Activated CD8-positive, alpha-beta T cell treated with anti-CD3 and anti-CD28 coated beads, Interleukin-2, amount 10 ng/mL, durations not matched to agents 7 days and 5 days (primary cell): ENCODE results near the gene LDAF1. TPM values are rescaled to one million over a fixed set of nuclear protein-coding genes. Genes with fewer than 3 reads are reported as not detected.

Source experiments
- ATAC-seq: fragments of 150-1000 bp; cut with Tn5 transposase; one replicate; pipeline ENCODE4 v1.10.0; 2021; ENCODE audit warnings: moderate library complexity
- CTCF ChIA-PET: fragments of 350-600 bp; sonication (Branson Sonifier 250); formaldehyde crosslinking; loops from one replicate; lab custom pipeline; 2021; ENCODE audit warnings: antibody characterized with exemption; lab: Charles Lee
- POLR2A ChIA-PET: fragments of 350-600 bp; sonication (Branson Sonifier 250); formaldehyde crosslinking; loops from one replicate; lab custom pipeline; 2021; ENCODE audit warnings: antibody characterized with exemption; lab: Charles Lee
- DNase-seq: peaks from one replicate; pipeline ENCODE4 v3.0.0-alpha.2; 2020
- H3K27ac Mint-ChIP-seq: one replicate; pipeline ENCODE4 v1.8.0; 2021; ENCODE audit warnings: mild to moderate bottlenecking, mixed read lengths
- H3K27me3 Mint-ChIP-seq: one replicate; pipeline ENCODE4 v1.8.0; 2021; ENCODE audit warnings: low read depth, mixed read lengths
- H3K36me3 Mint-ChIP-seq: one replicate; pipeline ENCODE4 v1.8.0; 2021; ENCODE audit warnings: low read depth, mixed read lengths
- H3K4me1 Mint-ChIP-seq: one replicate; pipeline ENCODE4 v1.8.0; 2021; ENCODE audit warnings: low read depth, mixed read lengths
- H3K4me3 Mint-ChIP-seq: one replicate; pipeline ENCODE4 v1.8.0; 2021; ENCODE audit warnings: mild to moderate bottlenecking, mixed read lengths
- H3K9me3 Mint-ChIP-seq: one replicate; pipeline ENCODE4 v1.8.0; 2022; ENCODE audit warnings: mixed read lengths; ENCODE audit not compliant: insufficient read depth
- total RNA-seq, 2 experiments: library from RNA; stranded (reverse); gene quantifications; one replicate each; pipeline ENCODE4 v1.2.3, GENCODE V29; 2021

The LDAF1 gene
- total RNA-seq, 2 experiments from 2014 or later = 8.5 to 12.8 TPM

GRCh38 chr16:21224800-21225199 is 66.3 kb downstream of the LDAF1 start:
- DNase-seq (peak; percentile 24), ATAC-seq (no peak)
- H3K4me1 Mint-ChIP-seq = peaks cover 8% of the 10 kb centered on the region
- CTCF ChIA-PET = no interaction called here
- H3K4me3 Mint-ChIP-seq = no peak overlapping the region
- H3K27me3 Mint-ChIP-seq = peaks cover 60% of the 10 kb centered on the region
- POLR2A ChIA-PET = interaction anchor here (0.7 kb wide), 1 partner anchor 36 kb away, joined by 3 read pairs; no protein-coding TSS in a partner anchor
- no peaks in the 10 kb centered on the region for H3K36me3 Mint-ChIP-seq
- no peaks in the 10 kb centered on the region for H3K9me3 Mint-ChIP-seq
- H3K27ac Mint-ChIP-seq = no peak overlapping the region

GRCh38 chr16:21226749-21227148 is 68.3 kb downstream of the LDAF1 start:
- Mint-ChIP-seq H3K27me3 (peaks cover 55% of the 10 kb centered on the region), H3K36me3 (no peaks in the 10 kb centered on the region), H3K9me3 (no peaks in the 10 kb centered on the region), H3K4me1 (peaks cover 8% of the 10 kb centered on the region), H3K27ac (no peak overlapping the region), H3K4me3 (no peak overlapping the region)
- ATAC-seq = no peak
- POLR2A ChIA-PET = no interaction called here
- no peak for DNase-seq
- CTCF ChIA-PET = no interaction called here

GRCh38 chr16:21227866-21228265 is 69.4 kb downstream of the LDAF1 start:
- Mint-ChIP-seq H3K27me3 (peaks cover 49% of the 10 kb centered on the region), H3K27ac (no peak overlapping the region), H3K36me3 (no peaks in the 10 kb centered on the region), H3K9me3 (no peaks in the 10 kb centered on the region), H3K4me3 (no peak overlapping the region), H3K4me1 (peaks cover 8% of the 10 kb centered on the region)
- DNase-seq (no peak), ATAC-seq (no peak)
- CTCF ChIA-PET = no interaction called here
- POLR2A ChIA-PET = no interaction called here

GRCh38 chr16:21228361-21228872 is 69.9 kb downstream of the LDAF1 start:
- no peak overlapping the region for H3K4me3 Mint-ChIP-seq
- peaks cover 8% of the 10 kb centered on the region for H3K4me1 Mint-ChIP-seq
- H3K36me3 Mint-ChIP-seq = no peaks in the 10 kb centered on the region
- H3K9me3 Mint-ChIP-seq = no peaks in the 10 kb centered on the region
- ChIA-PET POLR2A (no interaction called here), CTCF (no interaction called here)
- H3K27ac Mint-ChIP-seq = no peak overlapping the region
- ATAC-seq (no peak), DNase-seq (no peak)
- H3K27me3 Mint-ChIP-seq = peaks cover 46% of the 10 kb centered on the region

Other genes starting within 250 kb of the LDAF1 start
- gene DNAH3, start 7.8 kb upstream of the LDAF1 start, total RNA-seq = not detected
- not detected for gene ZP2, start 52.9 kb downstream of the LDAF1 start, total RNA-seq
- gene ANKS4B, start 75.0 kb downstream of the LDAF1 start, total RNA-seq = not detected
- not detected for gene CRYM, start 119.6 kb downstream of the LDAF1 start, total RNA-seq